ENCODE measurements around the gene ZDHHC24. TPM values are rescaled to one million over a fixed set of nuclear protein-coding genes. Genes with fewer than 3 reads are reported as not detected.

The ZDHHC24 gene
- total RNA-seq, 1 donor from 2014 or later: 18.0 TPM

- no peak for TF ChIP-seq CTCF (IDR thresholded peaks at IDR 0.05)
- Histone ChIP-seq H3K4me3 (peak within 1 kb of the TSS; percentile 63 to 70), H3K4me1 (peaks cover 3 to 5% of the 10 kb centered on the region in 2 donors), H3K27ac (peak within 1 kb of the TSS in 1 of 2 donors; percentile 46), H3K27me3 (no peaks in the 10 kb centered on the region), H3K36me3 (peaks cover 0 to 5% of the 10 kb centered on the region in 2 donors), H3K9me3 (no peaks in the 10 kb centered on the region)
- DNase-seq (ENCODE audit: low spot score in 2 of 2): peak; percentile 40 to 89
- intact Hi-C loops (cut with DNase I): loop anchor here (1.0 kb wide), 1 partner anchor 22 kb away; the partner anchor contains the start of genes ACTN3 and ZDHHC24
These were observed 22.5 kb upstream of the ZDHHC24 start, which contains the start of gene CTSF for GRCh38 chr11:66568124-66568916. Gene CTSF (minus strand): TSS chr11:66568606. CDS start chr11:66568486, 120 bp downstream.

DNA sequence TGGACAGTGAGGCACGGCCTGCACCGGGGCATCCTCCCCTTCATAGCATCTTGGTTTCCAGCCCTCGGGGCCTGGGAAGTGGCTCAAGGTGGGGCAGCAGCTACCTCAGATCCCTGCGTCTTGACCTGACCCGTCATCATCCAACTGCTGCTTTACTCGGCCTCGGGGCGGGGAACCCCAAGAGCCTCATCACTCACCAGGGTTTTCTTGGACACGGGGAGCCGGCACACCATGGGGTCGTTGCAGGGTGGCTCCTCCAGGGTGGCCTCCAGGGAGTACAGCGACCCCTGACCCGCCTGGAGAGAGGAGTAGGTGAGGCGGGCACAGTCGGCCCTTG, 21.9 kb upstream of the ZDHHC24 start:
- intact Hi-C loops (cut with DNase I): loop anchor here (1.0 kb wide), 1 partner anchor 21 kb away; the partner anchor contains the start of genes ACTN3 and ZDHHC24
- Histone ChIP-seq H3K4me3 (peak overlapping the region; percentile 63 to 70), H3K27me3 (no peaks in the 10 kb centered on the region), H3K36me3 (peaks cover 0 to 5% of the 10 kb centered on the region in 2 donors), H3K4me1 (peaks cover 3 to 5% of the 10 kb centered on the region in 2 donors), H3K27ac (peak overlapping the region in 1 of 2 donors; percentile 46), H3K9me3 (no peaks in the 10 kb centered on the region)
- TF ChIP-seq CTCF (IDR thresholded peaks at IDR 0.05): no peak
- no peak for DNase-seq (ENCODE audit: low spot score in 2 of 2)

DNA sequence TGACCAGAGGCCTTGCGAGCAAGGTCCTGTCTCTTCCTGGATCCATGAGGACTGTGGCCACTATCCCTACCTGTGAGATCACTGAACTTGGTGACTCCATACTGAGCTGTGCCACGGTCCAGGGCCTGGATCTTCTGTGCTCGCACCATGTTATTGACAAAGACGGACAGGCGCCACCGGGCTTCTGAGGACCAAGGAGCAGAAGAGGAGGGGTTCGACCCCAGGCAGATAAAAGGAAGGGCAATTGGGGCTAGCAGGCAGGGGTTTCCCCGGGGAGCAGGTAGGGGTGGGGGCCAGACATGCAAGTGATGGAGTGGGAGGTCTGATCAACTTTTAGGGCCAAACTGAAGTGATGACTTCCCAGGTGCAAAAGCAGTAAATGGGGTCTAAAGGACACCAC, 20.4 kb upstream of the ZDHHC24 start:
- Histone ChIP-seq H3K36me3 (peaks cover 0 to 5% of the 10 kb centered on the region in 2 donors), H3K4me1 (peaks cover 3 to 5% of the 10 kb centered on the region in 2 donors), H3K9me3 (no peaks in the 10 kb centered on the region), H3K27ac (no peak overlapping the region), H3K4me3 (no peak overlapping the region), H3K27me3 (no peaks in the 10 kb centered on the region)
- TF ChIP-seq CTCF (IDR thresholded peaks at IDR 0.05): no peak
- no peak for DNase-seq (ENCODE audit: low spot score in 2 of 2)
- intact Hi-C loops (cut with DNase I): no loop called here

DNA sequence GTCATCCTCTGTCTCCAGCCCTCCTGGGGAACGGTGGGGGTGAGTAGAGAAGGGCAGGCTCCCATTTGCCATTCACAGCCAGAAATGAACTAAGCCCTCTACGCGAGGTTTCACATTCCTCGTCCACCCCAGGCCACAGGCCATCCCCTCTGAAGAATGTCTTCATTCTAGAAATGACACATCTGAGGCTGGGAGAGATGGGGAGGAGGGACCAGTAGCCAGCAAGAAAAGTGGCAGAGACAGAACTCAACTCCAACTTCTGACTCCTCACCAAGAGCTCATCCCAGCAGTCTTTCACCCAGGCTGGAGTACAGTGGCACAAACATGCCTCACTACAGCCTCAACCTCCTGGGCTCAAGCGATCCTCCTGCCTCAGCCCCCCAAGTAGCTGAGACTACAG, 19.1 kb upstream of the ZDHHC24 start:
- intact Hi-C loops (cut with DNase I): no loop called here
- no peak for DNase-seq (ENCODE audit: low spot score in 2 of 2)
- H3K9me3 ChIP-seq: no peaks in the 10 kb centered on the region
- no peak overlapping the region for H3K27ac ChIP-seq
- no peak for TF ChIP-seq CTCF (IDR thresholded peaks at IDR 0.05)
- peaks cover 0 to 5% of the 10 kb centered on the region in 2 donors for H3K36me3 ChIP-seq
- no peak overlapping the region for H3K4me3 ChIP-seq
- H3K4me1 ChIP-seq: peaks cover 3 to 5% of the 10 kb centered on the region in 2 donors
- H3K27me3 ChIP-seq: no peaks in the 10 kb centered on the region

GRCh38 chr11:66564538-66564937, 18.7 kb upstream of the ZDHHC24 start:
- Histone ChIP-seq H3K9me3 (no peaks in the 10 kb centered on the region), H3K36me3 (peaks cover 0 to 5% of the 10 kb centered on the region in 2 donors), H3K4me1 (peaks cover 3 to 5% of the 10 kb centered on the region in 2 donors), H3K4me3 (no peak overlapping the region), H3K27me3 (no peaks in the 10 kb centered on the region), H3K27ac (no peak overlapping the region)
- intact Hi-C loops (cut with DNase I): no loop called here
- no peak for DNase-seq (ENCODE audit: low spot score in 2 of 2)
- TF ChIP-seq CTCF (IDR thresholded peaks at IDR 0.05): no peak

All from ascending aorta (tissue), 2 donors.